Naive B cell (primary cell): Measurements from ENCODE around the gene PLEKHO2. TPM values are rescaled to one million over a fixed set of nuclear protein-coding genes. Genes with fewer than 3 reads are reported as not detected.

Source experiments
- ATAC-seq, 2 donors: fragments of 150-1000 bp; cut with Tn5 transposase; 2 replicates each; pipeline ENCODE4 v1.10.0; 2021; ENCODE audit warnings: low read depth in 2 of 2, mild to moderate bottlenecking in 2 of 2, moderate library complexity in 2 of 2
- DNase-seq: peaks from one replicate; pipeline ENCODE4 v3.0.0; 2022
- H3K27ac Mint-ChIP-seq, 6 donors: one replicate each; pipeline ENCODE4 v1.8.0; 2020 to 2022; ENCODE audit warnings: mild to moderate bottlenecking in 6 of 6, mixed read lengths in 6 of 6, moderate library complexity in 5 of 6, inconsistent platforms in 2 of 6
- H3K27me3 Mint-ChIP-seq, 3 donors: one replicate each; pipeline ENCODE4 v1.8.0; 2021 to 2022; ENCODE audit warnings: mixed read lengths in 3 of 3, mild to moderate bottlenecking in 1 of 3
- H3K36me3 Mint-ChIP-seq, 2 donors: one replicate each; pipeline ENCODE4 v1.8.0; 2020 to 2022; ENCODE audit warnings: mixed read lengths in 2 of 2, inconsistent platforms in 1 of 2, mild to moderate bottlenecking in 1 of 2
- H3K4me1 Mint-ChIP-seq, 3 donors: one replicate each; pipeline ENCODE4 v1.8.0; 2020 to 2022; ENCODE audit warnings: mixed read lengths in 3 of 3, inconsistent platforms in 1 of 3, mild to moderate bottlenecking in 1 of 3, moderate library complexity in 1 of 3
- H3K4me3 Mint-ChIP-seq, 8 donors: one replicate each; pipeline ENCODE4 v1.8.0; 2020 to 2022; ENCODE audit warnings: mild to moderate bottlenecking in 8 of 8, mixed read lengths in 8 of 8, moderate library complexity in 8 of 8, inconsistent platforms in 2 of 8
- H3K9me3 Mint-ChIP-seq, 7 donors: one replicate each; pipeline ENCODE4 v1.8.0; 2020 to 2022; ENCODE audit warnings: mixed read lengths in 7 of 7, mild to moderate bottlenecking in 5 of 7, inconsistent platforms in 2 of 7, moderate library complexity in 1 of 7
- polyA plus RNA-seq, 6 donors: library from polyadenylated mRNA; unstranded; fragments of 300-500 nt; fragmentation: Illumina TruSeq; gene quantifications; one replicate each; pipeline ENCODE4 v1.2.3, GENCODE V29; 2021; ENCODE audit warnings: low read depth in 6 of 6

Gene PLEKHO2
- polyA plus RNA-seq, 6 donors from 2014 or later = 9.7 to 20.7 (median 14.4) TPM

GRCh38 chr15:64894395-64895056 is 52.8 kb downstream of the PLEKHO2 start:
- H3K36me3 Mint-ChIP-seq = no peaks in the 10 kb centered on the region
- ATAC-seq (peak; percentile 63 to 64), DNase-seq (peak; percentile 78)
- peak overlapping the region; percentile 96 to 99 (median 98) for H3K27ac Mint-ChIP-seq
- H3K4me3 Mint-ChIP-seq = peak overlapping the region; percentile 88 to 97 (median 92)
- no peaks in the 10 kb centered on the region for H3K27me3 Mint-ChIP-seq
- no peaks in the 10 kb centered on the region for H3K9me3 Mint-ChIP-seq
- H3K4me1 Mint-ChIP-seq = peaks cover 50 to 72% (median 68%) of the 10 kb centered on the region in 3 donors

GRCh38 chr15:64895285-64896065 is 53.8 kb downstream of the PLEKHO2 start:
- Mint-ChIP-seq H3K9me3 (no peaks in the 10 kb centered on the region), H3K4me1 (peaks cover 50 to 72% (median 68%) of the 10 kb centered on the region in 3 donors), H3K36me3 (peaks cover 0 to under 1% of the 10 kb centered on the region in 2 donors), H3K27ac (peak overlapping the region; percentile 91 to 99 (median 98)), H3K27me3 (no peaks in the 10 kb centered on the region), H3K4me3 (peak overlapping the region; percentile 88 to 97 (median 92))
- DNase-seq (peak; percentile 51), ATAC-seq (peak; percentile 34 to 35)

GRCh38 chr15:64896371-64897069 is 54.8 kb downstream of the PLEKHO2 start:
- ATAC-seq (no peak), DNase-seq (no peak)
- peaks cover 44 to 71% (median 68%) of the 10 kb centered on the region in 3 donors for H3K4me1 Mint-ChIP-seq
- peak overlapping the region; percentile 91 to 98 (median 94) for H3K27ac Mint-ChIP-seq
- H3K9me3 Mint-ChIP-seq = peaks cover 0 to 7% (median 5%) of the 10 kb centered on the region in 7 donors
- peak overlapping the region in 6 of 8 donors; percentile 88 to 97 (median 90) for H3K4me3 Mint-ChIP-seq
- H3K27me3 Mint-ChIP-seq = no peaks in the 10 kb centered on the region
- H3K36me3 Mint-ChIP-seq = peaks cover 0 to 7% of the 10 kb centered on the region in 2 donors

GRCh38 chr15:64897345-64897985 is 55.8 kb downstream of the PLEKHO2 start:
- ATAC-seq (no peak), DNase-seq (no peak)
- Mint-ChIP-seq H3K27ac (peak overlapping the region in 5 of 6 donors; percentile 87 to 98 (median 93)), H3K4me3 (peak overlapping the region in 1 of 8 donors; percentile 9), H3K9me3 (peaks cover 0 to 7% (median 5%) of the 10 kb centered on the region in 7 donors), H3K36me3 (peaks cover 0 to 7% of the 10 kb centered on the region in 2 donors), H3K4me1 (peaks cover 38 to 68% (median 64%) of the 10 kb centered on the region in 3 donors), H3K27me3 (no peaks in the 10 kb centered on the region)

GRCh38 chr15:64898406-64898805 is 56.7 kb downstream of the PLEKHO2 start:
- H3K4me1 Mint-ChIP-seq = peaks cover 31 to 68% (median 63%) of the 10 kb centered on the region in 3 donors
- peaks cover 0 to 7% (median 5%) of the 10 kb centered on the region in 7 donors for H3K9me3 Mint-ChIP-seq
- H3K27me3 Mint-ChIP-seq = no peaks in the 10 kb centered on the region
- peaks cover 0 to 7% of the 10 kb centered on the region in 2 donors for H3K36me3 Mint-ChIP-seq
- no peak overlapping the region for H3K4me3 Mint-ChIP-seq
- DNase-seq (no peak), ATAC-seq (no peak)
- H3K27ac Mint-ChIP-seq = peak overlapping the region in 4 of 6 donors; percentile 32 to 88 (median 55)

GRCh38 chr15:64901141-64901540 is 59.4 kb downstream of the PLEKHO2 start:
- Mint-ChIP-seq H3K27ac (peak overlapping the region in 2 of 6 donors; percentile 44 to 73), H3K9me3 (peaks cover 0 to 7% (median 5%) of the 10 kb centered on the region in 7 donors), H3K4me1 (peaks cover 17 to 54% (median 46%) of the 10 kb centered on the region in 3 donors), H3K27me3 (no peaks in the 10 kb centered on the region), H3K4me3 (no peak overlapping the region), H3K36me3 (peaks cover 0 to 7% of the 10 kb centered on the region in 2 donors)
- ATAC-seq (no peak), DNase-seq (no peak)

- ATAC-seq = peak; percentile 83
- H3K4me1 Mint-ChIP-seq = peaks cover 17 to 46% (median 38%) of the 10 kb centered on the region in 3 donors
These were observed 60.2 kb downstream of the PLEKHO2 start for GRCh38 chr15:64901914-64902313.

GRCh38 chr15:64902863-64903262 is 61.1 kb downstream of the PLEKHO2 start:
- no peak for DNase-seq
- Mint-ChIP-seq H3K36me3 (peaks cover 0 to 7% of the 10 kb centered on the region in 2 donors), H3K27ac (peak overlapping the region in 2 of 6 donors; percentile 31 to 72), H3K4me3 (no peak overlapping the region), H3K4me1 (peaks cover 15 to 43% (median 32%) of the 10 kb centered on the region in 3 donors), H3K27me3 (no peaks in the 10 kb centered on the region), H3K9me3 (peaks cover 0 to 7% (median 5%) of the 10 kb centered on the region in 7 donors)
- ATAC-seq = no peak

More at GRCh38 chr15:64901914-64902313, 60.2 kb downstream of the PLEKHO2 start:
- H3K36me3 Mint-ChIP-seq = peaks cover 0 to 7% of the 10 kb centered on the region in 2 donors
- H3K9me3 Mint-ChIP-seq = peaks cover 0 to 7% (median 5%) of the 10 kb centered on the region in 7 donors
- H3K27me3 Mint-ChIP-seq = no peaks in the 10 kb centered on the region
- H3K27ac Mint-ChIP-seq = no peak overlapping the region
- peak overlapping the region in 1 of 8 donors; percentile 44 for H3K4me3 Mint-ChIP-seq
- no peak for DNase-seq

GRCh38 chr15:64903326-64903950 is 61.7 kb downstream of the PLEKHO2 start:
- DNase-seq (no peak), ATAC-seq (no peak)
- Mint-ChIP-seq H3K36me3 (peaks cover 0 to 7% of the 10 kb centered on the region in 2 donors), H3K9me3 (peaks cover 0 to 7% (median 5%) of the 10 kb centered on the region in 7 donors), H3K27me3 (peaks cover 3 to 4% (median 4%) of the 10 kb centered on the region in 3 donors), H3K4me1 (peaks cover 12 to 40% (median 26%) of the 10 kb centered on the region in 3 donors), H3K27ac (peak overlapping the region in 1 of 6 donors; percentile 22), H3K4me3 (no peak overlapping the region)

GRCh38 chr15:64904189-64904588 is 62.5 kb downstream of the PLEKHO2 start:
- H3K4me1 Mint-ChIP-seq = peaks cover 12 to 40% (median 26%) of the 10 kb centered on the region in 3 donors
- H3K27ac Mint-ChIP-seq = no peak overlapping the region
- DNase-seq (no peak), ATAC-seq (no peak)
- peaks cover 0 to 7% of the 10 kb centered on the region in 2 donors for H3K36me3 Mint-ChIP-seq
- H3K9me3 Mint-ChIP-seq = peaks cover 0 to 7% (median 5%) of the 10 kb centered on the region in 7 donors
- H3K27me3 Mint-ChIP-seq = peaks cover 7 to 9% (median 8%) of the 10 kb centered on the region in 3 donors
- H3K4me3 Mint-ChIP-seq = peak overlapping the region in 3 of 8 donors; percentile 39 to 55 (median 43)

GRCh38 chr15:64905119-64905831 is 63.6 kb downstream of the PLEKHO2 start:
- peak; percentile 72 for DNase-seq
- Mint-ChIP-seq H3K4me1 (peaks cover 12 to 40% (median 26%) of the 10 kb centered on the region in 3 donors), H3K9me3 (peaks cover 0 to 7% (median 5%) of the 10 kb centered on the region in 7 donors), H3K36me3 (peaks cover 0 to 7% of the 10 kb centered on the region in 2 donors), H3K27ac (peak overlapping the region in 4 of 6 donors; percentile 30 to 85 (median 58)), H3K4me3 (peak overlapping the region; percentile 66 to 90 (median 80)), H3K27me3 (peaks cover 8 to 16% (median 9%) of the 10 kb centered on the region in 3 donors)
- ATAC-seq = peak; percentile 81 to 84
